PFSK-1 (cell line): Measurements from ENCODE around the gene SH2D4B.

Source experiments
- FOXP2 ChIP-seq: optimal IDR thresholded peaks from 2 replicates; pipeline ENCODE3; 2011; ENCODE audit warnings: borderline replicate concordance, control low read depth, inconsistent platforms; ENCODE audit not compliant: insufficient read depth; ENCODE audit errors: extremely low read length, extremely low read depth
- POLR2AphosphoS5 ChIP-seq: IDR thresholded peaks from 2 replicates; pipeline ENCODE4 v1.6.1; 2012; ENCODE audit warnings: low read depth, mild to moderate bottlenecking, control low read depth, low read length, moderate library complexity
- REST ChIP-seq, 2 experiments: IDR thresholded peaks; 2 replicates each; pipeline versions ENCODE4 v1.6.1 to v1.8.0; 2011 to 2012; ENCODE audit warnings: low read depth in 2 of 2, low read length in 2 of 2, control low read depth in 1 of 2, inconsistent platforms in 1 of 2, mild to moderate bottlenecking in 1 of 2, moderate library complexity in 1 of 2; ENCODE audit not compliant: insufficient read depth in 1 of 2
- SIN3A ChIP-seq: IDR thresholded peaks from 2 replicates; pipeline ENCODE4 v1.6.1; 2012; ENCODE audit warnings: mild to moderate bottlenecking, low read length, moderate library complexity, borderline replicate concordance; ENCODE audit not compliant: insufficient read depth
- TAF1 ChIP-seq: IDR thresholded peaks from 2 replicates; pipeline ENCODE4 v1.6.1; 2012; ENCODE audit warnings: low read length, control low read depth, borderline replicate concordance; ENCODE audit not compliant: insufficient read depth

SH2D4B gene

GRCh38 chr10:80537086-80537735 lies 491 bp upstream of the SH2D4B start:
- TF ChIP-seq TAF1 (no peak), SIN3A (no peak), FOXP2 (no peak), REST (IDR thresholded peaks at IDR 0.05; ENCODE audit: insufficient read depth in 1 of 2, low read depth in 2 of 2, low read length in 2 of 2) (no peak), POLR2AphosphoS5 (no peak)

- TF ChIP-seq FOXP2 (no peak), POLR2AphosphoS5 (no peak), REST (IDR thresholded peaks at IDR 0.05; ENCODE audit: insufficient read depth in 1 of 2, low read depth in 2 of 2, low read length in 2 of 2) (no peak), TAF1 (no peak), SIN3A (no peak)
These were observed 931 bp downstream of the SH2D4B start for GRCh38 chr10:80538481-80539185.

- no peak for TF ChIP-seq REST (IDR thresholded peaks at IDR 0.05; ENCODE audit: insufficient read depth in 1 of 2, low read depth in 2 of 2, low read length in 2 of 2)
- no peak for TF ChIP-seq SIN3A
- TF ChIP-seq POLR2AphosphoS5 = no peak
- no peak for TF ChIP-seq FOXP2
- no peak for TF ChIP-seq TAF1
These were observed 1.8 kb downstream of the SH2D4B start for GRCh38 chr10:80539421-80540031.

GRCh38 chr10:80540136-80540535 lies 2.4 kb downstream of the SH2D4B start:
- TF ChIP-seq SIN3A = no peak
- no peak for TF ChIP-seq TAF1
- TF ChIP-seq FOXP2 = no peak
- no peak for TF ChIP-seq POLR2AphosphoS5
- no peak for TF ChIP-seq REST (IDR thresholded peaks at IDR 0.05; ENCODE audit: insufficient read depth in 1 of 2, low read depth in 2 of 2, low read length in 2 of 2)
